Raji (cell line): ENCODE data around the gene REXO4.

Source experiments
- POLR2A ChIP-seq: IDR thresholded peaks from 2 replicates; pipeline ENCODE4 v1.6.1; 2011; ENCODE audit warnings: low read depth, low read length, control low read depth; ENCODE audit not compliant: insufficient read depth

The REXO4 gene

DNA sequence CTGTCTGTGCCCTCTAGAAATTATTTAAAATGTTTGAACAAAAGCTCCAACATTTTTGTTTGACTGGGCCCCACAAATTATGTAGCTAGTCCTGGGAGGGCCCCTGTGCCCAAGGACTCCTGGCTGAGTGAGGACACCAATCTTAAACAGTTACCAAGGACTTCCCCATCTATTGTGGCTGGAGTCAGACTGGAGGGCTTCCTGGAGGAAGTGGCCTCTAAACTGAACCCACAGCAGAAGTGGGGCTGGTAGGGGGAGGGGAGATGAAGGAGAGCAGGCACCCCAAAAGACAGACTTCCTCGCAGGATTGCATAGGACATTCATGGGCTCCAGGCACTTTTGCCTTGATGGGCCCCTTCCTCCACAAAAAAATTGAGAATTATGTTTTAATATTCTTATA lies 12.4 kb upstream of the REXO4 start:
- no peak for TF ChIP-seq POLR2A

DNA sequence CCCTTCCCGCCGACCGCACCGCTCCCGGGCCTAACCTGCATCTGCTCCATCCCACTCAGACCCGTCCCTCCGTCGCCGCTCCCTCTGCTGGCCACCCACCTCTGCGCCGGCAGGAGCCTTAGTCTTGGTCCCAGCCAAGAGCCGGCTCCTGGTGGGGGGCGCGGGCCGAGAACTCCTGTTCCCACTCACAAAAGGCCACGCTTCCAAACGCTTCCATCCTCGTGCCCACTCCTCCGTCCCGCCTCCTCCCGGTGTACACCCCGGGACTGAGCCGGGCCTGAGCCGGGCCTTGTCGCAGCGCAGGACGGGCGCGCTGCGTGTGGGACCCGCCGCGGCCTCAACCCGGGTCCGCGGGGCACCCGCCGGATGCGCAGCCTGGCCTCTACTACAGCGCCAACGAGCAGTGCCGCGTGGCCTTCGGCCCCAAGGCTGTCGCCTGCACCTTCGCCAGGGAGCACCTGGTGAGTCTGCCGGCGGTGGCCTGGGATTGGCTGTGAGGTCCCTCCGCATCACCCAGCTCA lies 11.9 kb upstream of the REXO4 start:
- no peak for TF ChIP-seq POLR2A

DNA sequence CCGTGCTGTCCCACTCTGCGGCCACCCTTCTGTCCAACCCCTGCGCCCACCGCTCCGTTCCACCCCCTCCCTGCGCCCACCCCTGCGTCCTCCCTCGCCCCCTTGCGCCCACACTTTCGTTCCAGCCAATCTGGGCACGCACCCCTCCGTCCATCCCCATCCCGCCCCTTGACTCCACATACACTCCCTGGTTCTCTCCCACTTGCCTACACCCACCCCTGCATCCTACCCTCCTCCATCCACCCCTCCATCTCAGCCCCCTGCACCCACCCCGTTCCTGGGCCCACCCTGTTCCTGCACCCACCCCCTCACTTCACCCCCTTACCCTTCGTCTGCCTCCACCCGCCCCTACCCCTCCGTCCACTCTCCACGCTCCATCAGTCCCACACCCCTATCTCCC lies 11.4 kb upstream of the REXO4 start:
- no peak for TF ChIP-seq POLR2A

GRCh38 chr9:133428617-133429101 lies 10.8 kb upstream of the REXO4 start:
- TF ChIP-seq POLR2A, result no peak

- TF ChIP-seq POLR2A, result no peak
Observed at GRCh38 chr9:133427658-133428348, 10.0 kb upstream of the REXO4 start.

DNA sequence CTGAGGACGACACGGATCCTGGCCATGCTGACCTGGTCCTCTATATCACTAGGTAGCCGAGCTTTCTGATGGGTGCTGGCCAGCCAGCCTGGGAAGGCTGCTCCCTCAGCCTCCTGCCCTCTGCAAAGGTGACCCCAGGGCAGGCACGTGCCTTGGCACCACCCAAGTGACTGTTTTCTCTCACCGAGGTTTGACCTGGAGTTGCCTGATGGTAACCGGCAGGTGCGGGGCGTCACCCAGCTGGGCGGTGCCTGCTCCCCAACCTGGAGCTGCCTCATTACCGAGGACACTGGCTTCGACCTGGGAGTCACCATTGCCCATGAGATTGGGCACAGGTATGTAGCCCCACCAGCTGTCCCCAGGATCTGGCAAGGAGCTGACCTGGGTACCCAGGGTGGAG lies 8.2 kb upstream of the REXO4 start:
- TF ChIP-seq POLR2A, result no peak

GRCh38 chr9:133425049-133425632 lies 7.3 kb upstream of the REXO4 start:
- TF ChIP-seq POLR2A, result no peak

GRCh38 chr9:133424187-133424586 lies 6.4 kb upstream of the REXO4 start:
- no peak for TF ChIP-seq POLR2A

DNA sequence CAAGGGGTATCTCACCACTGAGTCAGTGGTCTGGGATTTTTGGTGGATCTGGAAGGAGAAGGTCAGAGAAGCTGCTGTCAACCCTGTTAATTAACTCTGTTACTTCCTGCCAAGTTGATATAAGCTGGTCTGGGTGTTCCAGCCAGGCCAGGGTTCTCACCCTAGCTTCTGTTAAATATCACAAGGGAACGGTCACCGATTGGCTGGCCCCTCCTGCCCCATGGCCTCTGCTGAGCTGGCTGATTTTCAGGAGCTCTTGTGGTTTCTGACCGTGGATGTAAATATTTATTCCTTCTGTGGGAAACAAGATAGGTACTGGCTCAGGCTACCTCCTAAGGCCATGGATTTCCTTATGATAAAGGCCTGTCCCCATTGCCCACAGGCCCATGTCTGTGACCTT lies 5.4 kb upstream of the REXO4 start:
- no peak for TF ChIP-seq POLR2A

- no peak for TF ChIP-seq POLR2A
Observed at GRCh38 chr9:133421615-133422542, 4.1 kb upstream of the REXO4 start, which contains the start of gene ADAMTS13. Gene ADAMTS13 (plus strand): TSS chr9:133422367. CDS start chr9:133422444, 77 bp downstream.

DNA sequence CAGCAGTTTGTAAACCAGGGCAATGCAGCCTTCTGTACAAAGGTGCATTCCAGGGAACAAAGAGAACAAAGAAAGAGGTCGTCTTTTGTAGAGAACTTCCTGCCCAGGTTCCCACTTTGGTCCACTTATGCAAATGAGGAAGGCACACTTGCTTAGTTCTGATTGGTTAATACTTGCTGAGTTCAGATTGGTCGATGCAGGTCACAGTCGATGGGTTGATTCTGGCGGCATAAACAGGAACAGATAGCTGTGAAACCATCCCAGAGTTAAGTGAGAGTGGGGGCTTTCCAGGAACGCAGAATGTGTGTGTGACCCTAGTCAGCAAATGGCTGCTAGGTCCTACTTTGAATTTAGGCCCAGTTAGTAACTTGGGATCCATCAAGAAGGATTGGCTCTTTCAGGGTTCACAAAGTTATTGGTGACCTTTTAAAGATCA lies 2.6 kb upstream of the REXO4 start:
- TF ChIP-seq POLR2A, result peak; percentile 24; the same call in 1 of the 2 replicates

DNA sequence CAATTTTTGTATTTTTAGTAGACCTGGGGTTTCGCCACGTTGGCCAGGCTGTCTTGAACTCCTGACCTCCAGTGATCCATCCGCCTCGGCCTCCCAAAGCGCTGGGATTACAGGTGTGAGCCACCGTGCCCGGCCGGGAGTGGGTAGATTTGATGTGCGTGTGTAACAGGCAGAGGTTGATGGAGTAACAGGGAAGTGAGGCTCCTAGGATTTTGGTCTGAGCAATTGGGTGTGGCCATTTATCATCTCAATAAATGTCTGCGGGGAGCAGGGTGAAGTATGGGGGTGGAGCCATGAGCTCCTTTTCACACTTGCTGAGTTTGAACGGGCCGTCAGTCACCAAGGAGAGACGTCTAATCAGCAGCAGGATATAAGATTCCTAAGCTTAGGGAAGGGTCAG lies 1.2 kb upstream of the REXO4 start:
- TF ChIP-seq POLR2A, result no peak

DNA sequence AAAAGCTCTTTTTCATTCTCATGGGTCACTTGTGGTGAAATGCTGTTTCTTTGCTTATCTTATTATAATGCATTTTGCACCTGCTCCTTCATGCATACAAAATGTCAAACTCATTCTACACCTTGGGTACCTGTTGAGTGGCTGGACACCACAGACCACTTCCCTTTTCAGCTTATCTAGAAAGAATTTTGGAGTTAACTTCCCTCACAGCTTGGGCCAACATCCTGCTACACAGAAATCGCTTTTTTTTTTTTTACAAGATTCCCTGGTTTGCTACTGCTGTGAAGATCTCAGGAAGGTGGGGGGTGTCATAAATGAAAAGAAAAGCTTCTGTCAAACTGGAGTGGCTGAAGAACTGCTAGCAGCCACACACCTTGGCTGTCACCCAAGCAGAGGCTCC lies 2.6 kb downstream of the REXO4 start:
- TF ChIP-seq POLR2A, result no peak

GRCh38 chr9:133408042-133408441 lies 9.8 kb downstream of the REXO4 start:
- TF ChIP-seq POLR2A, result no peak

DNA sequence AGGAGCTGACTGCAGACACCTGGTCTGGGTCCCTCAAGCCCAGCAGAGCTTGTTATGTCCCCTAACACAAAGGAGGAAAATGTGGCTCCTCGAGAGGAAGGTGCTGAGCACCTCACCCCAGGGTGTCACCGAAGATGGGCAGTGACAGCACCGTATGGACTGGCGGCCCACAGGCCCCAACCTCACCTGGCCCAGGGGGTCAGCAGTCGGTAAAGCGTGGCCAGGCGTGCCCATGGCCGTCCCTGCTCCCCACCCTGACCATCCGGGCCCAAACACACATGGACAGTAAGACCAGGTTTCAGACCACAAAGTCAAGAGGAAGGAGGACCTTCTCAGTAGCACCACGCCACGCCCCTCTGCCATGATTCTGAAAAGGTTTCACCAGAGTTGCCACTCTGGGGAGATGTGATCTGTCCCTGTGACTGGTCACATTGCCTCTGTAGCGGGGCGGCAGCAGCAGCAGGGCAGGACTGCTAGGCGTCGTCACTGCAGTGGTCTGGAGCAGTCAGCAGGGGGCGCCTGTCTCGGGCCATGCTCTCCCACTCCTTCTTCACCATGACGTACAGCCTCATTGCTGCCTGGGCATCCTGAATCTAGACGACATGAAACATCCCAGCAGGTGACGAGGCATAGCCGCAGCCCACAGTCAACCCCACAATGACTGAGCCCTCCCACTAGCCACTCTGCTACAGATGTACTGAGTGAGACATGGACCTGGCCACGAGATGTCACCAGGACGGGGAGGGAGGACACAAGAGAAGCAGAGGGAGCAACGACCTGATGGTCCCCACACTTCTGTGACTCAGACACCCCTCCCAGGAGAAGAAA lies 11.1 kb downstream of the REXO4 start:
- no peak for TF ChIP-seq POLR2A
